Panc1 (cell line): ENCODE results near the gene FHOD1. TPM values are rescaled to one million over a fixed set of nuclear protein-coding genes. Genes with fewer than 3 reads are reported as not detected.

Experiments
- ATAC-seq: fragments of 200-7000 bp; cut with Tn5 transposase; 2 replicates; pipeline ENCODE4 v1.9.1; 2020; ENCODE audit warnings: mild to moderate bottlenecking, moderate library complexity
- BruUV-seq: library from RNA; stranded (reverse); fragments of 400-500 nt; replicated peaks from 2 replicates; lab custom pipeline; 2021; lab: Mats Ljungman, UMichigan
- CTCF ChIA-PET: fragments of 300-600 bp; sonication (Branson Sonifier 250); formaldehyde crosslinking; loops from one replicate; lab custom pipeline; 2022; ENCODE audit warnings: antibody characterized with exemption; lab: Charles Lee
- POLR2A ChIA-PET: fragments of 300-600 bp; sonication (Branson Sonifier 250); formaldehyde crosslinking; loops from one replicate; lab custom pipeline; 2022; ENCODE audit warnings: antibody characterized with exemption; lab: Charles Lee
- DNase-seq: peaks from one replicate; pipeline ENCODE4 v3.0.0-alpha.2; 2010; ENCODE audit warnings: low read depth, low spot score
- H3K27ac ChIP-seq: 2 replicates; pipeline ENCODE4 v1.5.1; 2011; ENCODE audit warnings: mild to moderate bottlenecking, low read length, inconsistent platforms
- H3K27me3 ChIP-seq: fragments of 200-500 bp; sonication (Bioruptor generic); 2 replicates; pipeline ENCODE4 v1.6.0; 2014; ENCODE audit warnings: low read length, inconsistent platforms; ENCODE audit not compliant: control insufficient read depth, insufficient read depth
- H3K36me3 ChIP-seq: fragments of 200-500 bp; sonication (Bioruptor generic); 2 replicates; pipeline ENCODE4 v1.5.1; 2014; ENCODE audit warnings: inconsistent platforms, mild to moderate bottlenecking, low read length, moderate library complexity; ENCODE audit not compliant: control insufficient read depth, insufficient read depth
- H3K4me1 ChIP-seq: 2 replicates; pipeline ENCODE4 v1.5.1; 2011; ENCODE audit warnings: inconsistent platforms, mild to moderate bottlenecking, low read length, moderate library complexity; ENCODE audit not compliant: control insufficient read depth, insufficient read depth
- H3K4me3 ChIP-seq, 2 experiments: 2 replicates each; pipeline ENCODE4 v1.5.1; 2011 to 2012; ENCODE audit warnings: low read depth in 2 of 2, low read length in 2 of 2, mild to moderate bottlenecking in 2 of 2, inconsistent platforms in 1 of 2, moderate library complexity in 1 of 2
- H3K9me3 ChIP-seq: fragments of 200-500 bp; sonication (Bioruptor generic); 2 replicates; pipeline ENCODE4 v1.5.1; 2014; ENCODE audit warnings: low read depth, mild to moderate bottlenecking, inconsistent platforms, low read length, moderate library complexity; ENCODE audit not compliant: control insufficient read depth, insufficient read depth
- POLR2AphosphoS5 ChIP-seq: IDR thresholded peaks from 2 replicates; pipeline ENCODE4 v1.6.1; 2012; ENCODE audit warnings: mild to moderate bottlenecking, low read depth, low read length, moderate library complexity
- SIN3A ChIP-seq: IDR thresholded peaks from 2 replicates; pipeline ENCODE4 v1.6.1; 2012; ENCODE audit warnings: low read depth, mild to moderate bottlenecking, low read length, moderate library complexity, borderline replicate concordance; ENCODE audit not compliant: insufficient read depth
- TCF7L2 ChIP-seq: IDR thresholded peaks from 2 replicates; pipeline ENCODE4 v1.6.1; 2011; ENCODE audit warnings: mild to moderate bottlenecking, low read depth, low read length, inconsistent platforms
- in situ Hi-C: cut with HindIII; loops from 2 replicates; pipeline ENCODE4 v1.10.0; 2016; ENCODE audit warnings: low sequenced_read_pairs, low pct_unique_long_range_greater_than_20kb
- intact Hi-C: fragments of 100-400 bp; cut with micrococcal nuclease; formaldehyde crosslinking; loops from one replicate; pipeline ENCODE4 v1.10.0; 2022; ENCODE audit not compliant: unreplicated experiment
- total RNA-seq: library from RNA; stranded (reverse); gene quantifications from one replicate; pipeline ENCODE4 v1.2.1, GENCODE V29; 2021; ENCODE audit not compliant: unreplicated experiment
- TF ChIP-seq, protein P1 (sequence below), 2 experiments: IDR thresholded peaks; 2 replicates each; pipeline ENCODE4 v1.6.1; 2011 to 2012; ENCODE audit warnings: low read depth in 2 of 2, control low read depth in 1 of 2, low read length in 1 of 2, mild to moderate bottlenecking in 1 of 2, moderate library complexity in 1 of 2; ENCODE audit not compliant: insufficient read depth in 1 of 2
- TF ChIP-seq, protein P2 (sequence below): fragments of 450-650 bp; IDR thresholded peaks from 2 replicates; pipeline ENCODE4 v1.5.1; 2017; ENCODE audit warnings: mild to moderate bottlenecking

The FHOD1 gene
- total RNA-seq, 1 experiment from 2014 or later, result 9.3 TPM

DNA sequence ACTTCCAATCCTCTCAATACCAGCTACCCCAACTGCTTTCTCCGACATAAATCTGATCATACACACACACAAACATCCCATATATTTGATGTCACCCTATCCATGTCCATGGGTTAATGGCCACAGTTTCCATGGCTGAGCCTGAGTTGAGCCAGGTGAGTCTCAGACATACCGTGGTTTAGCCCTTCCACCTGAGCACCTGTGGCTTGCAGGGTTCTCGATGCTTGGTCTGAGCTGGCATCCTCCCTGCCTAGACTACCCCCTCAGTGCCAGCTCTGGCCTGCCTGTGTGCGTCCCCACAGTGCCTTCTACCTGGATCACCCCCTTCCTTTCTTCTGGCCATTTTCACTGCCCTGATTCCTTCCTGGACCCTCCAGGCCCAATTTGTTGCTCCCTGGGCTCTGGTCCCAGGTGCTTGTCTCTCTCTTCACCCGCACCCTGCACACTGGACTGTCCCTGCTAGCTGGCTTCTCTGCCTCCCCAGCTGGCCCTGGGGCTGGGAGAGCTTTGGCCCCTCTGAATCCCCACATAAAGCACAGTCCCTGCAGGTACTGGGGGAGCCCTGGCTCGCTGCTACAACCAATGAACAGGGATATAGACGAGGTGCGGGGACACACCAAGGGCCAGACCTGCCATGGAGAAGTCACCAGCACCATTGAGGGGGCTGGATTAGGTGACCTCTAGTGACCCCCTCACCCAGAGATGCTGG, 41.0 kb downstream of the FHOD1 start:
- intact Hi-C loops (no loop called here), in situ Hi-C loops (no loop called here)
- no peak overlapping the region for H3K4me3 ChIP-seq
- TF ChIP-seq, protein P1, sequence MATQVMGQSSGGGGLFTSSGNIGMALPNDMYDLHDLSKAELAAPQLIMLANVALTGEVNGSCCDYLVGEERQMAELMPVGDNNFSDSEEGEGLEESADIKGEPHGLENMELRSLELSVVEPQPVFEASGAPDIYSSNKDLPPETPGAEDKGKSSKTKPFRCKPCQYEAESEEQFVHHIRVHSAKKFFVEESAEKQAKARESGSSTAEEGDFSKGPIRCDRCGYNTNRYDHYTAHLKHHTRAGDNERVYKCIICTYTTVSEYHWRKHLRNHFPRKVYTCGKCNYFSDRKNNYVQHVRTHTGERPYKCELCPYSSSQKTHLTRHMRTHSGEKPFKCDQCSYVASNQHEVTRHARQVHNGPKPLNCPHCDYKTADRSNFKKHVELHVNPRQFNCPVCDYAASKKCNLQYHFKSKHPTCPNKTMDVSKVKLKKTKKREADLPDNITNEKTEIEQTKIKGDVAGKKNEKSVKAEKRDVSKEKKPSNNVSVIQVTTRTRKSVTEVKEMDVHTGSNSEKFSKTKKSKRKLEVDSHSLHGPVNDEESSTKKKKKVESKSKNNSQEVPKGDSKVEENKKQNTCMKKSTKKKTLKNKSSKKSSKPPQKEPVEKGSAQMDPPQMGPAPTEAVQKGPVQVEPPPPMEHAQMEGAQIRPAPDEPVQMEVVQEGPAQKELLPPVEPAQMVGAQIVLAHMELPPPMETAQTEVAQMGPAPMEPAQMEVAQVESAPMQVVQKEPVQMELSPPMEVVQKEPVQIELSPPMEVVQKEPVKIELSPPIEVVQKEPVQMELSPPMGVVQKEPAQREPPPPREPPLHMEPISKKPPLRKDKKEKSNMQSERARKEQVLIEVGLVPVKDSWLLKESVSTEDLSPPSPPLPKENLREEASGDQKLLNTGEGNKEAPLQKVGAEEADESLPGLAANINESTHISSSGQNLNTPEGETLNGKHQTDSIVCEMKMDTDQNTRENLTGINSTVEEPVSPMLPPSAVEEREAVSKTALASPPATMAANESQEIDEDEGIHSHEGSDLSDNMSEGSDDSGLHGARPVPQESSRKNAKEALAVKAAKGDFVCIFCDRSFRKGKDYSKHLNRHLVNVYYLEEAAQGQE (IDR thresholded peaks at IDR 0.05; ENCODE audit: insufficient read depth in 1 of 2, low read depth in 2 of 2, low read length in 1 of 2), result no peak
- no peak for TF ChIP-seq TCF7L2
- TF ChIP-seq, protein P2, sequence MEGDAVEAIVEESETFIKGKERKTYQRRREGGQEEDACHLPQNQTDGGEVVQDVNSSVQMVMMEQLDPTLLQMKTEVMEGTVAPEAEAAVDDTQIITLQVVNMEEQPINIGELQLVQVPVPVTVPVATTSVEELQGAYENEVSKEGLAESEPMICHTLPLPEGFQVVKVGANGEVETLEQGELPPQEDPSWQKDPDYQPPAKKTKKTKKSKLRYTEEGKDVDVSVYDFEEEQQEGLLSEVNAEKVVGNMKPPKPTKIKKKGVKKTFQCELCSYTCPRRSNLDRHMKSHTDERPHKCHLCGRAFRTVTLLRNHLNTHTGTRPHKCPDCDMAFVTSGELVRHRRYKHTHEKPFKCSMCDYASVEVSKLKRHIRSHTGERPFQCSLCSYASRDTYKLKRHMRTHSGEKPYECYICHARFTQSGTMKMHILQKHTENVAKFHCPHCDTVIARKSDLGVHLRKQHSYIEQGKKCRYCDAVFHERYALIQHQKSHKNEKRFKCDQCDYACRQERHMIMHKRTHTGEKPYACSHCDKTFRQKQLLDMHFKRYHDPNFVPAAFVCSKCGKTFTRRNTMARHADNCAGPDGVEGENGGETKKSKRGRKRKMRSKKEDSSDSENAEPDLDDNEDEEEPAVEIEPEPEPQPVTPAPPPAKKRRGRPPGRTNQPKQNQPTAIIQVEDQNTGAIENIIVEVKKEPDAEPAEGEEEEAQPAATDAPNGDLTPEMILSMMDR, result no peak
- no peak for TF ChIP-seq POLR2AphosphoS5
- no peak for TF ChIP-seq SIN3A
- ChIA-PET POLR2A (no interaction called here), CTCF (interaction anchor here (0.6 kb wide), 1 partner anchor 331 kb away, joined by 13 read pairs; no protein-coding TSS in a partner anchor)
- H3K27ac ChIP-seq, result no peak overlapping the region
- H3K9me3 ChIP-seq, result no peaks in the 10 kb centered on the region
- ATAC-seq (no peak), DNase-seq (no peak)
- peaks cover 18% of the 10 kb centered on the region for H3K4me1 ChIP-seq
- no peaks in the 10 kb centered on the region for H3K27me3 ChIP-seq
- no TSS peak for BruUV-seq
- H3K36me3 ChIP-seq, result no peaks in the 10 kb centered on the region

DNA sequence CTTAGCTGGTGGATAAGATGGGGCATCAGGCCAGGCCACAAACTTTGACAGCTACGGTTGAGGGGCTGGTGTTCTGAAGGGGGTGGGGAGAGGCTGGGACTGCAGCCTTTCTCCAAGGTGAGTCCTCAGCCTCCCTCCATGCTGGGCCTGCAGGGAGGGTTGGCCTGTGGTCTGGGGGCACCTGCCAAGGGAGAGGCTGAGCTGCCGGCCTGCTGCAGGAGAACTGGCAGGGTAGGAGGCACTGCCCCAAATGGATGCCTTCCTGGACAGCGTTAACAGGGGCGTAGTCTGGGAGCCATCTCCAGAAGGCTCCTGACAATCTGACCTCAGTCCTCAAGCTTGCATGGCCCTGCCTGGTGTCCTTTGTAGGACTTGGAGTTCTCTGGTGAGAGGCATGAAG, 43.2 kb downstream of the FHOD1 start:
- Histone ChIP-seq H3K4me1 (peaks cover 18% of the 10 kb centered on the region), H3K27ac (no peak overlapping the region), H3K36me3 (no peaks in the 10 kb centered on the region; the same call in 1 of the 2 replicates), H3K4me3 (no peak overlapping the region), H3K27me3 (no peaks in the 10 kb centered on the region), H3K9me3 (no peaks in the 10 kb centered on the region)
- ChIA-PET POLR2A (interaction anchor here (0.6 kb wide), 1 partner anchor 228 kb away, joined by 11 read pairs; no protein-coding TSS in a partner anchor), CTCF (no interaction called here)
- DNase-seq, result no peak
- no TSS peak for BruUV-seq
- intact Hi-C loops, result no loop called here
- TF ChIP-seq, protein P2, result no peak
- TF ChIP-seq, protein P1 (IDR thresholded peaks at IDR 0.05; ENCODE audit: insufficient read depth in 1 of 2, low read depth in 2 of 2, low read length in 1 of 2), result no peak
- TF ChIP-seq SIN3A (no peak), POLR2AphosphoS5 (no peak), TCF7L2 (no peak)
- in situ Hi-C loops, result no loop called here
- no peak for ATAC-seq
